Measurements from ENCODE around the gene TMED7. TPM values are rescaled to one million over a fixed set of nuclear protein-coding genes. Genes with fewer than 3 reads are reported as not detected.

Gene TMED7
- polyA plus RNA-seq, 1 of the 3 experiments (the other 2 are of a cell fraction): 41.2 TPM

DNA sequence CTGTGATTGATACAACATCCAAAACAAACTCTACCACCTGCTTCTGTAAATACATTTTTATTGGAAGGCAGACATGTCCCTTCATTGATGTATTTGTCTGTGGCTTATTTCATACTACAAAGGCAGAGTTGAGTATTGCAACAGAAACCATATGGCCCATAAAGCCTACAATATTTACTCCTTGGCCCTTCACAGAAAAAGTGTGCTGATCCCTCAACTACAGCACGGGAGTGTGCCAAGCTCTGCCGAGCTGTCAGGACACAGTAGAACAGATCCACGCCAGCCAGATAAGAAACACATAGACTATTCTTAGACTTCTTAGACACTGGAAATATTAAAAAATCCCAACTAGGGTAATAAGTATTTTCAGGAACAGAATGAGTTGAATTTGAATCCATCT lies 36.8 kb downstream of the TMED7 start:
- Histone ChIP-seq H3F3A (replicated peaks; ENCODE audit: insufficient read depth) (no peaks in the 10 kb centered on the region), H3K9me2 (no peaks in the 10 kb centered on the region), H4K20me1 (ENCODE audit: insufficient read depth) (no peaks in the 10 kb centered on the region), H3K4me2 (no peak overlapping the region), H3K27me3 (ENCODE audit: insufficient read depth) (no peaks in the 10 kb centered on the region), H3K9ac (no peak overlapping the region), H3K4me1 (ENCODE audit: control insufficient read depth in 1 of 2, insufficient read depth in 2 of 2, low read depth in 1 of 2, low read length in 1 of 2) (peaks cover 0 to 2% of the 10 kb centered on the region in 2 experiments; a peak in 1 of 4 replicates), H3K36me3 (replicated peaks in 1 of 2; ENCODE audit: control insufficient read depth in 1 of 2, insufficient read depth in 2 of 2, low read length in 1 of 2) (no peaks in the 10 kb centered on the region), H3K9me3 (no peaks in the 10 kb centered on the region), H3K4me3 (ENCODE audit: low read depth in 2 of 2, low read length in 1 of 2) (no peak overlapping the region), H3K27ac (ENCODE audit: low read depth in 2 of 2, low read length in 1 of 2) (no peak overlapping the region), H3K79me2 (ENCODE audit: insufficient read depth) (no peaks in the 10 kb centered on the region), H2AFZ (ENCODE audit: low read depth) (no peak overlapping the region)
- DNase-seq: no peak
- 97% methylated on average over 3 of the region's 3 CpGs for WGBS (ENCODE audit: low lambda C conversion rate)
- TF ChIP-seq RAD21 (IDR thresholded peaks at IDR 0.05; ENCODE audit: low read length) (no peak), RXRA (IDR thresholded peaks at IDR 0.05; ENCODE audit: borderline replicate concordance, low read depth) (no peak), RFX5 (IDR thresholded peaks at IDR 0.05; ENCODE audit: low read length) (no peak), FOXJ3 (CRISPR knock-in tag; IDR thresholded peaks at IDR 0.05) (no peak), MXI1 (IDR thresholded peaks at IDR 0.05; ENCODE audit: low read depth, low read length) (no peak), GABPA (IDR thresholded peaks at IDR 0.05; ENCODE audit: low read depth) (no peak), RCOR1 (IDR thresholded peaks at IDR 0.05; ENCODE audit: low read length) (no peak), ELF1 (IDR thresholded peaks at IDR 0.05) (no peak), SIN3A (IDR thresholded peaks at IDR 0.05; ENCODE audit: borderline replicate concordance, low read depth, low read length) (no peak), GATA2 (CRISPR knock-in tag; IDR thresholded peaks at IDR 0.05) (no peak), TAF1 (IDR thresholded peaks at IDR 0.05; ENCODE audit: borderline replicate concordance, low read depth, low read length) (no peak), MEF2A (IDR thresholded peaks at IDR 0.05; ENCODE audit: borderline replicate concordance, low read depth) (no peak), TEAD4 (IDR thresholded peaks at IDR 0.05; ENCODE audit: borderline replicate concordance, insufficient read depth) (no peak), FOSL2 (IDR thresholded peaks at IDR 0.05; ENCODE audit: borderline replicate concordance, low read depth) (no peak), NFIC (IDR thresholded peaks at IDR 0.05; ENCODE audit: borderline replicate concordance) (no peak)
- TF ChIP-seq, protein P1, sequence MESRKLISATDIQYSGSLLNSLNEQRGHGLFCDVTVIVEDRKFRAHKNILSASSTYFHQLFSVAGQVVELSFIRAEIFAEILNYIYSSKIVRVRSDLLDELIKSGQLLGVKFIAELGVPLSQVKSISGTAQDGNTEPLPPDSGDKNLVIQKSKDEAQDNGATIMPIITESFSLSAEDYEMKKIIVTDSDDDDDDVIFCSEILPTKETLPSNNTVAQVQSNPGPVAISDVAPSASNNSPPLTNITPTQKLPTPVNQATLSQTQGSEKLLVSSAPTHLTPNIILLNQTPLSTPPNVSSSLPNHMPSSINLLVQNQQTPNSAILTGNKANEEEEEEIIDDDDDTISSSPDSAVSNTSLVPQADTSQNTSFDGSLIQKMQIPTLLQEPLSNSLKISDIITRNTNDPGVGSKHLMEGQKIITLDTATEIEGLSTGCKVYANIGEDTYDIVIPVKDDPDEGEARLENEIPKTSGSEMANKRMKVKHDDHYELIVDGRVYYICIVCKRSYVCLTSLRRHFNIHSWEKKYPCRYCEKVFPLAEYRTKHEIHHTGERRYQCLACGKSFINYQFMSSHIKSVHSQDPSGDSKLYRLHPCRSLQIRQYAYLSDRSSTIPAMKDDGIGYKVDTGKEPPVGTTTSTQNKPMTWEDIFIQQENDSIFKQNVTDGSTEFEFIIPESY (IDR thresholded peaks at IDR 0.05; ENCODE audit: borderline replicate concordance, low read depth): no peak
- TF ChIP-seq, protein P2, sequence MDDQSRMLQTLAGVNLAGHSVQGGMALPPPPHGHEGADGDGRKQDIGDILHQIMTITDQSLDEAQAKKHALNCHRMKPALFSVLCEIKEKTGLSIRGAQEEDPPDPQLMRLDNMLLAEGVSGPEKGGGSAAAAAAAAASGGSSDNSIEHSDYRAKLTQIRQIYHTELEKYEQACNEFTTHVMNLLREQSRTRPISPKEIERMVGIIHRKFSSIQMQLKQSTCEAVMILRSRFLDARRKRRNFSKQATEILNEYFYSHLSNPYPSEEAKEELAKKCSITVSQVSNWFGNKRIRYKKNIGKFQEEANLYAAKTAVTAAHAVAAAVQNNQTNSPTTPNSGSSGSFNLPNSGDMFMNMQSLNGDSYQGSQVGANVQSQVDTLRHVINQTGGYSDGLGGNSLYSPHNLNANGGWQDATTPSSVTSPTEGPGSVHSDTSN (IDR thresholded peaks at IDR 0.05): no peak
- TF ChIP-seq, protein P3, sequence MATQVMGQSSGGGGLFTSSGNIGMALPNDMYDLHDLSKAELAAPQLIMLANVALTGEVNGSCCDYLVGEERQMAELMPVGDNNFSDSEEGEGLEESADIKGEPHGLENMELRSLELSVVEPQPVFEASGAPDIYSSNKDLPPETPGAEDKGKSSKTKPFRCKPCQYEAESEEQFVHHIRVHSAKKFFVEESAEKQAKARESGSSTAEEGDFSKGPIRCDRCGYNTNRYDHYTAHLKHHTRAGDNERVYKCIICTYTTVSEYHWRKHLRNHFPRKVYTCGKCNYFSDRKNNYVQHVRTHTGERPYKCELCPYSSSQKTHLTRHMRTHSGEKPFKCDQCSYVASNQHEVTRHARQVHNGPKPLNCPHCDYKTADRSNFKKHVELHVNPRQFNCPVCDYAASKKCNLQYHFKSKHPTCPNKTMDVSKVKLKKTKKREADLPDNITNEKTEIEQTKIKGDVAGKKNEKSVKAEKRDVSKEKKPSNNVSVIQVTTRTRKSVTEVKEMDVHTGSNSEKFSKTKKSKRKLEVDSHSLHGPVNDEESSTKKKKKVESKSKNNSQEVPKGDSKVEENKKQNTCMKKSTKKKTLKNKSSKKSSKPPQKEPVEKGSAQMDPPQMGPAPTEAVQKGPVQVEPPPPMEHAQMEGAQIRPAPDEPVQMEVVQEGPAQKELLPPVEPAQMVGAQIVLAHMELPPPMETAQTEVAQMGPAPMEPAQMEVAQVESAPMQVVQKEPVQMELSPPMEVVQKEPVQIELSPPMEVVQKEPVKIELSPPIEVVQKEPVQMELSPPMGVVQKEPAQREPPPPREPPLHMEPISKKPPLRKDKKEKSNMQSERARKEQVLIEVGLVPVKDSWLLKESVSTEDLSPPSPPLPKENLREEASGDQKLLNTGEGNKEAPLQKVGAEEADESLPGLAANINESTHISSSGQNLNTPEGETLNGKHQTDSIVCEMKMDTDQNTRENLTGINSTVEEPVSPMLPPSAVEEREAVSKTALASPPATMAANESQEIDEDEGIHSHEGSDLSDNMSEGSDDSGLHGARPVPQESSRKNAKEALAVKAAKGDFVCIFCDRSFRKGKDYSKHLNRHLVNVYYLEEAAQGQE (IDR thresholded peaks at IDR 0.05; ENCODE audit: low read depth, low read length): no peak
- ChIA-PET CTCF (interaction anchor here (1.3 to 4.6 kb wide), 4 partner anchors 10 to 282 kb away, joined by 3 to 40 read pairs (median 4); no protein-coding TSS in a partner anchor), POLR2A (no interaction called here)
